LNCAP (cell line): ENCODE measurements around the gene ATP2B2.

Experiments
- TF ChIP-seq, protein P1 (sequence below): fragments of 450-650 bp; IDR thresholded peaks from 2 replicates; pipeline ENCODE4 v1.5.1; 2017; ENCODE audit warnings: mild to moderate bottlenecking

ATP2B2 gene

DNA sequence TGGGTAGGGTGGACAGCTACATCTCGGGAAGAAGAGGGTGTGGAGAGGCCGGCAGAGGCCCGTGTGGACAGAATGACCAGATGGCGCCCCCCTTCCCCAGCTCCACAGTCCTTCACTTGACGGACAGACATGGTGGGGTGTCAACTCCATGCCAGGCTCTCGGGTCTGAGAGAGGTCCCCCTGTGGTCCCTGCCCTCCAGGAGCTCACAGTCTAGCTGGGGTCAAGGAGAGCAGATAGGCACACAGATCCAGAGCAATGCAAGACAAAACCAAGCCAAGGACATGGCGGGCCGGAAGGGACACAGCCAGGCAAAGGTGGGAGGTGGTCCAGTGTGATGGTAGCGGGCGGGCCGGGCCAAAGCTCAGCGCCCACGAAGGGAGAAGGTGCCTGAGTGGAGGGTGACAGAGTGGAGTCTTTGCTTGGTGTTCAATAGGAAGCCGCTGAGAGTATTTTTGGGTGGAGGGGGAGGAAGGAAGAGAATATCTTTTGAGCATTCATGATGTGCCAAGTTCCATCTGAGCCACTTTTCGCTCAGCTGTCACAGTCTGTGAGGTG is 112.4 kb downstream of the ATP2B2 start:
- TF ChIP-seq, protein P1, sequence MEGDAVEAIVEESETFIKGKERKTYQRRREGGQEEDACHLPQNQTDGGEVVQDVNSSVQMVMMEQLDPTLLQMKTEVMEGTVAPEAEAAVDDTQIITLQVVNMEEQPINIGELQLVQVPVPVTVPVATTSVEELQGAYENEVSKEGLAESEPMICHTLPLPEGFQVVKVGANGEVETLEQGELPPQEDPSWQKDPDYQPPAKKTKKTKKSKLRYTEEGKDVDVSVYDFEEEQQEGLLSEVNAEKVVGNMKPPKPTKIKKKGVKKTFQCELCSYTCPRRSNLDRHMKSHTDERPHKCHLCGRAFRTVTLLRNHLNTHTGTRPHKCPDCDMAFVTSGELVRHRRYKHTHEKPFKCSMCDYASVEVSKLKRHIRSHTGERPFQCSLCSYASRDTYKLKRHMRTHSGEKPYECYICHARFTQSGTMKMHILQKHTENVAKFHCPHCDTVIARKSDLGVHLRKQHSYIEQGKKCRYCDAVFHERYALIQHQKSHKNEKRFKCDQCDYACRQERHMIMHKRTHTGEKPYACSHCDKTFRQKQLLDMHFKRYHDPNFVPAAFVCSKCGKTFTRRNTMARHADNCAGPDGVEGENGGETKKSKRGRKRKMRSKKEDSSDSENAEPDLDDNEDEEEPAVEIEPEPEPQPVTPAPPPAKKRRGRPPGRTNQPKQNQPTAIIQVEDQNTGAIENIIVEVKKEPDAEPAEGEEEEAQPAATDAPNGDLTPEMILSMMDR: no peak

DNA sequence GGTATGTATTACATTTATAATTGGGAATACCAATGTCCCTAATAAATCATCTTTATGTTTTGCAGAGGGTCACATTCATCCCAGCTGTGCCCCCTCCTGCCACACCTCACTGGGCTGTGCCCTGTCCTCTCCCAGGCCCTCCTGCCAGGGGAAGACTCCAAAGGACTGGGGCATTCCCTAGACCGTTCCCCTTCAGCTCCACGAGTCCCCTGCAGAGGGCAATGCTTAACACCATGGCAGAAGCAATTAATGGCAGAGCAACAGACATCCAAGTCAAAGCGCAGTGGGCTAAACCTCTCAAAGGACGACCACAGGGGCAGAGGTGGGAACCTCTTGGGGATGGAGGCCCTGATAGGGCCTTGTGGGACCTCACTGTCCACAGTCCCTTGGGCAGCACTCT is 113.1 kb downstream of the ATP2B2 start:
- TF ChIP-seq, protein P1: no peak

DNA sequence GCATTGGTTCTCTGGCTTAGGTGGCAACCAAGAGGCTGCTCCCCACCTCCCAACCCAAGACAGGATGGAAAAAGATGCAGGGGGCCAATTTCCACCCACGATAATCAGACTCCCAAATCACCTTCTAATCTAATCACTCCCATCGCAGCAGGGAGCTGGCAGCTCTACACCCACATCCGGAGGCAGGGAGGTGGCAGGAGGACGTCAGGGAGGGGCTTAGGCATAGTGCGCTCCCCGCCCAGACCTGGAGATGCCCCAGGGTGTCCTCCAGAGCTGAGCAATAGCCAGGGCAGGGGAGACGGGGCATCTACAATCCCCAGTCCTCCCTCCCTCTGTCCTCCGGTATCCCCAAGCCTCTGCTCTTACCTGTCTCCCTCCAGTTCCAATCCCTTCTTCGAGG is 114.0 kb downstream of the ATP2B2 start:
- TF ChIP-seq, protein P1: no peak

DNA sequence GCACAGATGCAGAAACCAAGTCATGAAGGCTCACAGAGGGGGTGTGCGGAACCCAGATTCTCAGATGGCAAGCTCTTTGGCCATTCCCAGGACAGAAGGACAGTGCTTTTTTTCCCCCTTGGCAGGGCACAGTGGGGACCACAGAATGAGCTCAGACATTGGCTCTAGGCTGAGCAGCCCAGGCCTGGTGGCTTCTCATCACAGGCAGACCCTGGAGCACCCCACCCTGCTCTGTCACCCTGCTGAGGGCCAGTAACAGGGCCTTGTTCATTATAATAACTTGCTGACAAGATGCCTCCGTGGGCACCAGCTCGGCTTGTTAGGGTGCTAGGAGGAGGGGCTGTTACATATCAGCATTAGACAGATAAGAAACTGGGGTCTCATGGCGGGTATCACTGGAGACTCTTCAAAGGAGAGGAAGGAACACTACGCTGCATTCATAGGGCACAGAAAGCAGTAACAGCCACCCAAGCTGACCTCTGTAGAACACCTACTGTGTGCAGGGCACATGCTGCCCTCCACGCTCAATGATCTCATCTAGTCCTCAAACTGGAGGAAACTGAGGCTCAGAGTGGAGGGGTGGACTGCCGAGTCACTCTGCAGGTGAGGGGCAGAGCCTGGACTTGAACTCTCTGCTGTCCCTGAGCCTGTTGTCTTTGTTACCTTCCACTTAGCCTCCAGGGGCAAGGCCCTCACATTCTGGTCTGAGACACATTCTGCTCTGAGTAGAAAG is 114.6 kb downstream of the ATP2B2 start:
- TF ChIP-seq, protein P1: no peak

DNA sequence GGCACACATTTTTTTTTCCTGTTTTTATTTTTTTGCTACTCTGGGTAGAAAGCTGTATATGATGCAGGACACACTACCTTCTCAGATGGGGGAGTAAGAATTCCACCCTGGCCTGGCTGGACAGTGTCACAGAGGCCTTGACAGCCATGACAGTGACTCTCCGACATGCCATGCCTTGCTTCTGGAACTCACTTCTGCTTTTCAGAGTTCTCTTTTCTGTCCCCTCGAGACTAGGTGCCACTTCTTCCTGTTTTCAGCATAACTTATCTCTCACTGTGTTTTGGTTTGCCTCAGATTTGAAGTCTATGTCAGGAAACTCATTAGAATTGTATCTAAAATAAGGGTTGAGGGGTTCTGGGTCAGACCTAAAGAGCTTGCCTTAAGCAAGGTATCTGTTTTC is 115.4 kb downstream of the ATP2B2 start:
- TF ChIP-seq, protein P1: no peak

DNA sequence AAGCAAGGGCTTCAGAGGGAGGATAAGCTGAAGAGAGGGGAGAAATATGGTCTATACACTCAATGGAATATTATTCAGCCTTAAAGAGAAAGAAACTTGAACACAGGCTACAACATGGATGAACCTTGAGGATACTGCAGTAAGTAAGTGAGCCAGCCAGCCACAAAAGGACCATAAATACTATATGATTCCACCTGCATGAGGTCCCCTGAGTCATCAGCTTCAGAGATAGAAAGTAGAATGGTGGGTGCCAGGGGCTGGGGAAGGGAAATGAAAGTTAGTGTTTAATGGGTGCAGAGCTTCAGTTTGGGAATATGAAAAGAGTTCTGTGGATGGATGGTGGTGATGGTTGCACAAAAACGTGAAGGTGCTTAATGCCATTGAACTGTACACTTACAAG is 116.0 kb downstream of the ATP2B2 start:
- TF ChIP-seq, protein P1: no peak

DNA sequence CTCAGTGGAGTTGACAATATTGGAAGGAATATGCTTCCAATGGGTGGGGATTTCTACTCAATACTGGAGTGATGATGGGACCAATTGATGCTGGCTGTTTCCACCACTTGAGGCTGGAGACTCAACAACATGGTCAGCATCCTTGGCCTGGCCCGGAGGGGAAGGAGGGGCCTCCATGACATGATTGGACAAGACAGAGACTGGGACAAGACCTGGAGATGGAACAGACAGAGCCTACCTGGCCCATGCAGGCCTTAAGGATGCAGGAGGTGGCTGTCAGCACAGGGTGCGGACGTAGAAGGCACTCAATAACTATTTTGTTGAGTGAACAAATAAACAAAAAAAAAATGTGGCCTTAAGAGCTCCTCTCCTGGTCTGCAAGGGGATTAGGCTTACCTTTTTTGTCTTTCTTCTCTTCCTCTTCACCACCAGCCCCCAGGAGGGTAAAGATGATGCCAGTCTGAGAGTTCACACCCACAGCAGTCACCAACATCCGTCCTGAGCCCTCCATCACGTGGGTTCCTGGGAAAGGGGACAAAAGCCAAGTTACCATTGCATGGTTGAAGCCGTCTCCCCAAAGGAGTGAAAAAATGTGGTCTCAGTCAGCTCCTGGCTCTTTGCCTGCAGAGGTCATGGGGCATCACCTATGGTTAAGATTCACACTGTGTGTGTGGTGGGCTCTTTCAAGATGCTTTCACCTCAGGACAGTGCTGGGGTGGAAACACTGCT is 117.3 kb downstream of the ATP2B2 start:
- TF ChIP-seq, protein P1: no peak
